Gastrocnemius medialis (tissue), 4 donors: Measurements from ENCODE around the gene ZNF697. TPM values are rescaled to one million over a fixed set of nuclear protein-coding genes. Genes with fewer than 3 reads are reported as not detected.

Experiments used
- ATAC-seq, 2 donors: fragments of 150-250 bp; one replicate each; pipeline ENCODE4 v1.9.1; 2016
- DNase-seq, 2 donors: peaks; one replicate each; pipeline ENCODE4 v3.0.0-alpha.2; 2019
- H3K27ac ChIP-seq, 4 donors: fragments of 200-600 bp; sonication (generic); 1 replicate in 1 of 4; 2 replicates in 3 of 4; pipeline ENCODE4 v1.5.1; 2016 to 2018; ENCODE audit warnings: mild to moderate bottlenecking in 2 of 4, moderate library complexity in 1 of 4
- H3K27me3 ChIP-seq, 3 donors: fragments of 200-600 bp; sonication (generic) in 2 of 3; 1 replicate in 1 of 3; 2 replicates in 2 of 3; pipeline versions ENCODE4 v1.5.1 to v1.6.0; 2016 to 2019; ENCODE audit warnings: mild to moderate bottlenecking in 1 of 3, moderate library complexity in 1 of 3
- H3K36me3 ChIP-seq, 2 donors: fragments of 200-600 bp; sonication (generic) in 1 of 2; one replicate each; pipeline ENCODE4 v1.5.1; 2017 to 2018
- H3K4me1 ChIP-seq, 2 donors: fragments of 200-600 bp; sonication (generic) in 1 of 2; one replicate each; pipeline ENCODE4 v1.5.1; 2016 to 2017; ENCODE audit warnings: mild to moderate bottlenecking in 2 of 2
- H3K4me3 ChIP-seq, 4 donors: fragments of 200-600 bp; sonication (generic) in 3 of 4; 1 replicate in 1 of 4; 2 replicates in 3 of 4; pipeline ENCODE4 v1.5.1; 2016 to 2019; ENCODE audit warnings: mild to moderate bottlenecking in 2 of 4
- H3K9me3 ChIP-seq, 3 donors: fragments of 200-600 bp; sonication (generic) in 2 of 3; 1 replicate in 1 of 3; 2 replicates in 2 of 3; pipeline ENCODE4 v1.5.1; 2016 to 2019
- POLR2A ChIP-seq, 2 donors: fragments of 450-650 bp; IDR thresholded peaks; one replicate each; pipeline ENCODE4 v1.6.1; 2017; ENCODE audit warnings: antibody characterized with exemption in 2 of 2, mild to moderate bottlenecking in 2 of 2, moderate library complexity in 2 of 2
- in situ Hi-C, 4 donors: fragments of 200-750 bp; cut with MboI; loops; one replicate each; pipeline versions ENCODE4 v1.15.0 to v1.8.0; 2017; ENCODE audit warnings: low sequenced_read_pairs in 4 of 4
- intact Hi-C: fragments of 100-400 bp; cut with DNase I; formaldehyde crosslinking; loops from one replicate; pipeline ENCODE4 v1.15.1; 2023; ENCODE audit warnings: low total_unique reads
- total RNA-seq, 4 donors: library from RNA; depleted of rRNA; stranded (reverse); fragments of >200 nt; gene quantifications; one replicate each; pipeline versions ENCODE4 v1.1.0 to v1.2.3, GENCODE V29; 2016
- TF ChIP-seq, protein P1 (sequence below), 5 experiments: fragments of 450-650 bp in 3 of 5; fragments of 200-600 bp in 2 of 5; sonication (generic) in 2 of 5; IDR thresholded peaks in 4 of 5; conservative IDR thresholded peaks in 1 of 5; 1 replicate in 4 of 5; 2 replicates in 1 of 5; pipeline ENCODE4 v1.5.1; 2016 to 2019; ENCODE audit warnings: antibody characterized with exemption in 5 of 5, mild to moderate bottlenecking in 3 of 5, moderate library complexity in 3 of 5

The ZNF697 gene
- total RNA-seq, 4 donors from 2014 or later = 1.4 to 3.1 (median 2.9) TPM

DNA sequence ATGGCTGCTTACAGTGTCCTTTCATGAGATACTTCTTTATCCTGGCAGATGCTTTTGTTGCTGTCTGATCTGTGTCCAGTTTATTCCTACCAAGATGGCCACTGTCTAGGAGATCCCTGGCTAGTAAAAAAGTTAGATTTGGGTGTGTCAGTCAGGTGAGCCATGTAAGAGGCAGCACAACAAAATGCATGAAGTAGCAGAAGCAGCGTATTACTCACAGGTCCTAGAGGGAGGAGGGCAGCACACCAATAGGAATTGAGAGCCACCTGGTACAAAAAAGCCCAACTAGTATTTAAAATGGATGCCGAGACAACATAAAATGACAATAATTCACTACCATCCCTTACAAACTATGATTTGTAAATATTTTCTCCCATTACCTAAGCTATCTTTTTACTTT is 22.8 kb upstream of the ZNF697 start:
- ATAC-seq = no peak
- no peaks in the 10 kb centered on the region for H3K9me3 ChIP-seq
- no peak overlapping the region for H3K4me3 ChIP-seq
- no peak for DNase-seq
- in situ Hi-C loops = loop anchor here in 2 of 4 donors (5.0 to 10.0 kb wide), 2 partner anchors 56 to 59 kb away; no protein-coding TSS in a partner anchor
- H3K27me3 ChIP-seq = no peaks in the 10 kb centered on the region
- H3K36me3 ChIP-seq = no peaks in the 10 kb centered on the region
- H3K27ac ChIP-seq = no peak overlapping the region
- no peaks in the 10 kb centered on the region for H3K4me1 ChIP-seq
- intact Hi-C loops = loop anchor here (1.0 to 10.0 kb wide), 2 partner anchors 14 to 526 kb away; partner anchors contain the start of gene WARS2
- TF ChIP-seq, protein P1, sequence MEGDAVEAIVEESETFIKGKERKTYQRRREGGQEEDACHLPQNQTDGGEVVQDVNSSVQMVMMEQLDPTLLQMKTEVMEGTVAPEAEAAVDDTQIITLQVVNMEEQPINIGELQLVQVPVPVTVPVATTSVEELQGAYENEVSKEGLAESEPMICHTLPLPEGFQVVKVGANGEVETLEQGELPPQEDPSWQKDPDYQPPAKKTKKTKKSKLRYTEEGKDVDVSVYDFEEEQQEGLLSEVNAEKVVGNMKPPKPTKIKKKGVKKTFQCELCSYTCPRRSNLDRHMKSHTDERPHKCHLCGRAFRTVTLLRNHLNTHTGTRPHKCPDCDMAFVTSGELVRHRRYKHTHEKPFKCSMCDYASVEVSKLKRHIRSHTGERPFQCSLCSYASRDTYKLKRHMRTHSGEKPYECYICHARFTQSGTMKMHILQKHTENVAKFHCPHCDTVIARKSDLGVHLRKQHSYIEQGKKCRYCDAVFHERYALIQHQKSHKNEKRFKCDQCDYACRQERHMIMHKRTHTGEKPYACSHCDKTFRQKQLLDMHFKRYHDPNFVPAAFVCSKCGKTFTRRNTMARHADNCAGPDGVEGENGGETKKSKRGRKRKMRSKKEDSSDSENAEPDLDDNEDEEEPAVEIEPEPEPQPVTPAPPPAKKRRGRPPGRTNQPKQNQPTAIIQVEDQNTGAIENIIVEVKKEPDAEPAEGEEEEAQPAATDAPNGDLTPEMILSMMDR (IDR thresholded peaks at IDR 0.05 in 4 of 5, conservative IDR thresholded peaks at IDR 0.05 in 1 of 5) = no peak
- TF ChIP-seq POLR2A (IDR thresholded peaks at IDR 0.05) = no peak

GRCh38 chr1:119667173-119667572 is 19.1 kb upstream of the ZNF697 start:
- ATAC-seq (no peak), DNase-seq (no peak)
- intact Hi-C loops (no loop called here), in situ Hi-C loops (no loop called here)
- TF ChIP-seq POLR2A (IDR thresholded peaks at IDR 0.05) = no peak
- TF ChIP-seq, protein P1 (IDR thresholded peaks at IDR 0.05 in 4 of 5, conservative IDR thresholded peaks at IDR 0.05 in 1 of 5) = no peak
- Histone ChIP-seq H3K9me3 (no peaks in the 10 kb centered on the region), H3K36me3 (no peaks in the 10 kb centered on the region), H3K4me1 (peaks cover 0 to 4% of the 10 kb centered on the region in 2 donors), H3K27ac (no peak overlapping the region), H3K27me3 (no peaks in the 10 kb centered on the region), H3K4me3 (no peak overlapping the region)

DNA sequence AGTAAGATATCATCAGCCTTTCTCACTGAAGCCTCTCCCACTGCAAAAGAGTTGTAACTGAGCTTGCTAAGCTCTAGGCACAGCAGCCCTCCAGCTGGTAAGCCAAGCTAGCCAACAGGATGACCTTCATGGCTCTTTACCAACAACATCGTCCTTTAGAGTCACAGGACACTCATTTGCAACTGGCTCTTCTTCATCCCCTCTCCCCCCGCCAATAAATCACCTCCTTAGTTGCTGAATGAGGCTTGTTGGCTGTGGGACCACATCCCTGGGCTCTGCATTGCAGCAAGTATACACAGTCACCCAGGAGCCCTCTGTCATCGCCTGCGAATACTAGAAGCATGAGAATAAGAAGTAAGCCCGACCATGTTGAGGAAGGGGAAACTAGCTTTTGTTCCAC is 16.0 kb upstream of the ZNF697 start:
- TF ChIP-seq, protein P1 (IDR thresholded peaks at IDR 0.05 in 4 of 5, conservative IDR thresholded peaks at IDR 0.05 in 1 of 5) = no peak
- TF ChIP-seq POLR2A (IDR thresholded peaks at IDR 0.05) = no peak
- Histone ChIP-seq H3K4me3 (no peak overlapping the region), H3K9me3 (no peaks in the 10 kb centered on the region), H3K4me1 (peaks cover 0 to 4% of the 10 kb centered on the region in 2 donors), H3K27me3 (no peaks in the 10 kb centered on the region), H3K36me3 (no peaks in the 10 kb centered on the region), H3K27ac (no peak overlapping the region)
- intact Hi-C loops = loop anchor here (5.0 kb wide), 1 partner anchor 37 kb away; no protein-coding TSS in a partner anchor
- ATAC-seq = peak; percentile 61 to 70
- no peak for DNase-seq
- in situ Hi-C loops = loop anchor here in 2 of 4 donors (5.0 kb wide), 2 partner anchors 42 to 47 kb away; no protein-coding TSS in a partner anchor

DNA sequence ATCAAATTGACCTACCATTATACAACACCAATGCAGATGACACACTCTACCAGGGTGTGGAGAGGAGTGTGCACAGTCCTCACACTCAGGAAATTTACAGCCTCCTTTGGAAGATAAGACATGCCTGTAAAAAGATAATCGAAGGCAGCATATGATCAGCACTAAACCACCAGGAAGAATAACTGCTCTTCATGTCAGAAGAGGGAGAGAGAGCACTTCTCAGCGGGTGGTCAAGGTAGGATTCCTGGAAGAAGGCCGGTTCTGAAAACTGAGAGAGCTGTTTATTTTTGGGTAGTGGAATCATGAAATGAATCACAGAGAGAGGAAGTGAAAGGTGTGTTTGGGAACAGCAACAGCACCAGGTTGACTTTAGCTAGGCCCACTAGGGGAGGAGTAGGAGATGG is 14.0 kb upstream of the ZNF697 start:
- DNase-seq (no peak), ATAC-seq (no peak)
- H3K27ac ChIP-seq = no peak overlapping the region
- no peaks in the 10 kb centered on the region for H3K9me3 ChIP-seq
- in situ Hi-C loops = loop anchor here in 2 of 4 donors (5.0 kb wide), 2 partner anchors 40 to 45 kb away; no protein-coding TSS in a partner anchor
- no peaks in the 10 kb centered on the region for H3K36me3 ChIP-seq
- intact Hi-C loops = loop anchor here (5.0 kb wide), 1 partner anchor 35 kb away; no protein-coding TSS in a partner anchor
- no peaks in the 10 kb centered on the region for H3K27me3 ChIP-seq
- H3K4me1 ChIP-seq = peaks cover 0 to 4% of the 10 kb centered on the region in 2 donors
- no peak overlapping the region for H3K4me3 ChIP-seq
- TF ChIP-seq, protein P1 (IDR thresholded peaks at IDR 0.05 in 4 of 5, conservative IDR thresholded peaks at IDR 0.05 in 1 of 5) = no peak
- no peak for TF ChIP-seq POLR2A (IDR thresholded peaks at IDR 0.05)
